Measurements from ENCODE around the gene GLDC.

- no peak for TF ChIP-seq CTCF (conservative IDR thresholded peaks at IDR 0.05; ENCODE audit: low read length)
- TF ChIP-seq EZH2phosphoT487 (IDR thresholded peaks at IDR 0.05; ENCODE audit: borderline replicate concordance, low read depth, low read length): no peak
Measured at GRCh38 chr9:6675268-6675667, 29.7 kb upstream of the GLDC start.

All from OCI-LY7 (cell line).